H4 (cell line): ENCODE results near the gene CD247. TPM values are rescaled to one million over a fixed set of nuclear protein-coding genes. Genes with fewer than 3 reads are reported as not detected.
"Not testable (repeated sequence)": the region's sequence is repeated elsewhere in the genome, so short reads cannot be mapped to it uniquely, and the experiment has no call there.

ENCODE experiments used
- DNase-seq: peaks from one replicate; pipeline ENCODE4 v3.0.0-alpha.2; 2015; ENCODE audit warnings: low spot score
- total RNA-seq: library from RNA; depleted of rRNA; stranded (reverse); fragments of >200 nt; shearing (Covaris generic); gene quantifications from 2 replicates; pipeline ENCODE4 v1.2.3, GENCODE V29; 2014; rRNA removed

CD247 gene
- not detected in 2 replicates for total RNA-seq

GRCh38 chr1:167518331-167518700 is at the start of gene CD247:
Gene CD247 (minus strand): TSS chr1:167518529. CDS start chr1:167518465, 64 bp downstream.
- no peak for DNase-seq

GRCh38 chr1:167567663-167568062 is 49.3 kb upstream of the CD247 start:
- DNase-seq, result no peak

- DNase-seq, result no peak
These were observed 48.4 kb upstream of the CD247 start for GRCh38 chr1:167566766-167567165.

- DNase-seq, result no peak
These were observed 47.6 kb upstream of the CD247 start for GRCh38 chr1:167565922-167566321.

GRCh38 chr1:167564612-167565270 is 46.4 kb upstream of the CD247 start:
- DNase-seq, result peak; percentile 59

- DNase-seq, result no peak
These were observed 45.4 kb upstream of the CD247 start for GRCh38 chr1:167563579-167564246.

- no peak for DNase-seq
These were observed 44.4 kb upstream of the CD247 start for GRCh38 chr1:167562702-167563101.

- no peak for DNase-seq
These were observed 43.4 kb upstream of the CD247 start for GRCh38 chr1:167561753-167562152.

- DNase-seq, result peak; percentile 59
These were observed 37.8 kb upstream of the CD247 start for GRCh38 chr1:167555971-167556714.

GRCh38 chr1:167555072-167555471 is 36.7 kb upstream of the CD247 start:
- DNase-seq, result not testable (repeated sequence)

GRCh38 chr1:167554028-167554779 is 35.9 kb upstream of the CD247 start:
- DNase-seq, result no peak

GRCh38 chr1:167553136-167554027 is 35.1 kb upstream of the CD247 start, which contains the start of gene CREG1:
Gene CREG1 (minus strand): TSS chr1:167553762.
- peak; percentile 89 for DNase-seq

- DNase-seq, result no peak
These were observed 33.0 kb upstream of the CD247 start for GRCh38 chr1:167551362-167551761.

- DNase-seq, result peak; percentile 69
These were observed 30.0 kb upstream of the CD247 start for GRCh38 chr1:167548059-167548932.

- DNase-seq, result no peak
These were observed 28.6 kb upstream of the CD247 start for GRCh38 chr1:167546935-167547334.

- DNase-seq, result no peak
These were observed 27.0 kb upstream of the CD247 start for GRCh38 chr1:167545349-167545748.

GRCh38 chr1:167544447-167545093 is 26.2 kb upstream of the CD247 start:
- no peak for DNase-seq

GRCh38 chr1:167543199-167543990 is 25.1 kb upstream of the CD247 start:
- DNase-seq, result no peak
